IPS-20b (cell line): ENCODE results near the gene MACROD2.

Experiments
- H3K27ac ChIP-seq: one replicate; pipeline ENCODE4 v1.5.1; 2013; ENCODE audit warnings: low read length
- H3K27me3 ChIP-seq: 2 replicates; pipeline ENCODE4 v1.6.1; 2013; ENCODE audit warnings: mild to moderate bottlenecking, low read length, inconsistent platforms; ENCODE audit not compliant: insufficient read depth
- H3K36me3 ChIP-seq: 2 replicates; pipeline ENCODE4 v1.6.1; 2013; ENCODE audit warnings: low read depth, mild to moderate bottlenecking, inconsistent platforms, low read length, moderate library complexity; ENCODE audit not compliant: insufficient read depth
- H3K4me1 ChIP-seq: 2 replicates; pipeline ENCODE4 v1.6.1; 2013; ENCODE audit warnings: mild to moderate bottlenecking, control low read depth, inconsistent platforms, low read length, moderate library complexity; ENCODE audit not compliant: insufficient read depth
- H3K4me3 ChIP-seq: 2 replicates; pipeline ENCODE4 v1.5.1; 2013; ENCODE audit warnings: mild to moderate bottlenecking, low read length, inconsistent platforms
- H3K9ac ChIP-seq: 2 replicates; pipeline ENCODE4 v1.6.1; 2013; ENCODE audit warnings: low read depth, mild to moderate bottlenecking, inconsistent platforms, low read length, moderate library complexity
- H3K9me3 ChIP-seq: 2 replicates; pipeline ENCODE4 v1.6.1; 2013; ENCODE audit warnings: mild to moderate bottlenecking, low read depth, low read length, inconsistent platforms; ENCODE audit not compliant: insufficient read depth

The MACROD2 gene

GRCh38 chr20:15911581-15911980 is 1916.3 kb downstream of the MACROD2 start:
- no peak overlapping the region for H3K4me3 ChIP-seq
- H3K9me3 ChIP-seq: no peaks in the 10 kb centered on the region
- H3K9ac ChIP-seq: no peak overlapping the region
- H3K4me1 ChIP-seq: no peaks in the 10 kb centered on the region
- no peaks in the 10 kb centered on the region for H3K36me3 ChIP-seq
- H3K27me3 ChIP-seq: no peaks in the 10 kb centered on the region
- no peak overlapping the region for H3K27ac ChIP-seq

GRCh38 chr20:15913391-15914025 is 1918.2 kb downstream of the MACROD2 start:
- Histone ChIP-seq H3K4me1 (no peaks in the 10 kb centered on the region), H3K36me3 (no peaks in the 10 kb centered on the region), H3K27ac (no peak overlapping the region), H3K27me3 (no peaks in the 10 kb centered on the region), H3K4me3 (no peak overlapping the region), H3K9ac (no peak overlapping the region), H3K9me3 (no peaks in the 10 kb centered on the region)

- H3K36me3 ChIP-seq: no peaks in the 10 kb centered on the region
- H3K4me1 ChIP-seq: no peaks in the 10 kb centered on the region
- H3K9me3 ChIP-seq: no peaks in the 10 kb centered on the region
- no peak overlapping the region for H3K9ac ChIP-seq
- H3K27me3 ChIP-seq: no peaks in the 10 kb centered on the region
- H3K4me3 ChIP-seq: no peak overlapping the region
- no peak overlapping the region for H3K27ac ChIP-seq
Measured at GRCh38 chr20:15916623-15917022, 1921.3 kb downstream of the MACROD2 start.

GRCh38 chr20:15917283-15917682 is 1922.0 kb downstream of the MACROD2 start:
- no peaks in the 10 kb centered on the region for H3K4me1 ChIP-seq
- no peak overlapping the region for H3K4me3 ChIP-seq
- no peaks in the 10 kb centered on the region for H3K36me3 ChIP-seq
- H3K9ac ChIP-seq: no peak overlapping the region
- no peaks in the 10 kb centered on the region for H3K9me3 ChIP-seq
- no peak overlapping the region for H3K27ac ChIP-seq
- no peaks in the 10 kb centered on the region for H3K27me3 ChIP-seq

- H3K27ac ChIP-seq: no peak overlapping the region
- H3K4me3 ChIP-seq: no peak overlapping the region
- no peaks in the 10 kb centered on the region for H3K27me3 ChIP-seq
- no peaks in the 10 kb centered on the region for H3K9me3 ChIP-seq
- H3K9ac ChIP-seq: no peak overlapping the region
- H3K36me3 ChIP-seq: no peaks in the 10 kb centered on the region
- H3K4me1 ChIP-seq: no peaks in the 10 kb centered on the region
Measured at GRCh38 chr20:15918631-15919030, 1923.3 kb downstream of the MACROD2 start.

GRCh38 chr20:15919118-15919517 is 1923.8 kb downstream of the MACROD2 start:
- no peaks in the 10 kb centered on the region for H3K9me3 ChIP-seq
- H3K9ac ChIP-seq: no peak overlapping the region
- no peaks in the 10 kb centered on the region for H3K4me1 ChIP-seq
- no peaks in the 10 kb centered on the region for H3K27me3 ChIP-seq
- no peaks in the 10 kb centered on the region for H3K36me3 ChIP-seq
- H3K27ac ChIP-seq: no peak overlapping the region
- no peak overlapping the region for H3K4me3 ChIP-seq

- no peak overlapping the region for H3K27ac ChIP-seq
- H3K9ac ChIP-seq: no peak overlapping the region
- H3K4me1 ChIP-seq: no peaks in the 10 kb centered on the region
- no peak overlapping the region for H3K4me3 ChIP-seq
- H3K27me3 ChIP-seq: no peaks in the 10 kb centered on the region
- no peaks in the 10 kb centered on the region for H3K36me3 ChIP-seq
- no peaks in the 10 kb centered on the region for H3K9me3 ChIP-seq
Measured at GRCh38 chr20:15921930-15922329, 1926.6 kb downstream of the MACROD2 start.

- Histone ChIP-seq H3K36me3 (no peaks in the 10 kb centered on the region), H3K27me3 (no peaks in the 10 kb centered on the region), H3K4me1 (no peaks in the 10 kb centered on the region), H3K9ac (no peak overlapping the region), H3K9me3 (no peaks in the 10 kb centered on the region), H3K4me3 (no peak overlapping the region), H3K27ac (no peak overlapping the region)
Measured at GRCh38 chr20:15922556-15922955, 1927.2 kb downstream of the MACROD2 start.

- no peak overlapping the region for H3K4me3 ChIP-seq
- no peak overlapping the region for H3K27ac ChIP-seq
- no peaks in the 10 kb centered on the region for H3K4me1 ChIP-seq
- no peak overlapping the region for H3K9ac ChIP-seq
- no peaks in the 10 kb centered on the region for H3K9me3 ChIP-seq
- no peaks in the 10 kb centered on the region for H3K27me3 ChIP-seq
- H3K36me3 ChIP-seq: no peaks in the 10 kb centered on the region
Measured at GRCh38 chr20:15923030-15923776, 1927.9 kb downstream of the MACROD2 start.

- Histone ChIP-seq H3K9me3 (no peaks in the 10 kb centered on the region), H3K36me3 (no peaks in the 10 kb centered on the region), H3K9ac (no peak overlapping the region), H3K4me3 (no peak overlapping the region), H3K27ac (no peak overlapping the region), H3K4me1 (no peaks in the 10 kb centered on the region), H3K27me3 (no peaks in the 10 kb centered on the region)
Measured at GRCh38 chr20:15924556-15924955, 1929.2 kb downstream of the MACROD2 start.

- no peak overlapping the region for H3K27ac ChIP-seq
- no peaks in the 10 kb centered on the region for H3K27me3 ChIP-seq
- H3K36me3 ChIP-seq: no peaks in the 10 kb centered on the region
- H3K4me3 ChIP-seq: no peak overlapping the region
- H3K9ac ChIP-seq: no peak overlapping the region
- no peaks in the 10 kb centered on the region for H3K4me1 ChIP-seq
- no peaks in the 10 kb centered on the region for H3K9me3 ChIP-seq
Measured at GRCh38 chr20:15925376-15925775, 1930.1 kb downstream of the MACROD2 start.

- H3K9me3 ChIP-seq: no peaks in the 10 kb centered on the region
- no peak overlapping the region for H3K9ac ChIP-seq
- H3K27me3 ChIP-seq: no peaks in the 10 kb centered on the region
- no peak overlapping the region for H3K4me3 ChIP-seq
- no peak overlapping the region for H3K27ac ChIP-seq
- no peaks in the 10 kb centered on the region for H3K4me1 ChIP-seq
- H3K36me3 ChIP-seq: no peaks in the 10 kb centered on the region
Measured at GRCh38 chr20:15927893-15928650, 1932.8 kb downstream of the MACROD2 start.
